ENCODE data around the gene ABCG1. TPM values are rescaled to one million over a fixed set of nuclear protein-coding genes. Genes with fewer than 3 reads are reported as not detected.

ABCG1 gene
- total and polyA plus RNA-seq, 2 of the 4 experiments (the other 2 are of a cell fraction) = 0.19 to 0.36 TPM

- DNase-seq (no peak), ATAC-seq (ENCODE audit: low read depth) (no peak)
- Histone ChIP-seq H3K4me1 (ENCODE audit: control insufficient read depth, insufficient read depth, low read length) (no peaks in the 10 kb centered on the region; the same call in 1 of the 2 replicates), H3K79me1 (ENCODE audit: low read depth in 1 of 2, low read length in 2 of 2) (no peaks in the 10 kb centered on the region), H2BK20ac (ENCODE audit: low read depth, low read length) (no peak overlapping the region), H3K9me3 (ENCODE audit: control insufficient read depth, insufficient read depth, low read length) (no peaks in the 10 kb centered on the region), H3K4me2 (ENCODE audit: low read depth, low read length) (no peak overlapping the region), H4K8ac (ENCODE audit: low read depth in 2 of 2, low read length in 2 of 2) (no peak overlapping the region), H3K9me1 (ENCODE audit: insufficient read depth, low read length) (no peaks in the 10 kb centered on the region; the same call in 1 of the 2 replicates), H4K20me1 (ENCODE audit: insufficient read depth, low read length) (no peaks in the 10 kb centered on the region), H3K18ac (ENCODE audit: low read depth, low read length) (no peak overlapping the region), H2AK5ac (ENCODE audit: low read depth, low read length) (no peak overlapping the region), H3K23ac (ENCODE audit: low read depth, low read length) (no peak overlapping the region), H2BK120ac (ENCODE audit: low read depth, low read length) (no peak overlapping the region), H3K27me3 (ENCODE audit: control insufficient read depth, insufficient read depth, low read length) (peaks cover 74% of the 10 kb centered on the region; the same call in 1 of the 2 replicates), H3K36me3 (ENCODE audit: control insufficient read depth, insufficient read depth, low read length) (no peaks in the 10 kb centered on the region), H4K5ac (ENCODE audit: low read depth, low read length) (no peak overlapping the region), H2AFZ (replicated peaks; ENCODE audit: low read length, poor library complexity) (peak overlapping the region; percentile 8), H2BK5ac (ENCODE audit: low read depth, low read length, poor library complexity, severe bottlenecking) (no peak overlapping the region), H4K91ac (ENCODE audit: insufficient read depth, low read depth, low read length) (no peak overlapping the region), H3K56ac (ENCODE audit: extremely low read depth, insufficient read depth, low read length) (no peak overlapping the region), H2BK15ac (ENCODE audit: low read depth, low read length) (no peak overlapping the region), H3K14ac (replicated peaks; ENCODE audit: low read depth, low read length) (no peak overlapping the region), H3K4me3 (ENCODE audit: insufficient read depth, low read depth, low read length) (no peak overlapping the region), H3K27ac (ENCODE audit: insufficient read depth, low read length) (no peak overlapping the region), H3K4ac (ENCODE audit: low read depth, low read length) (no peak overlapping the region), H2AK9ac (replicated peaks; ENCODE audit: low read depth, low read length, poor library complexity) (no peak overlapping the region), H3K9ac (ENCODE audit: low read depth, low read length) (no peak overlapping the region)
- BruUV-seq (replicated peaks) = no TSS peak
- ChIA-PET POLR2A (ENCODE audit: unreplicated experiment) (no interaction called here), CTCF (interaction anchor here (0.9 to 1.9 kb wide), 2 partner anchors 15 to 273 kb away, joined by 3 to 4 read pairs; no protein-coding TSS in a partner anchor)
- in situ Hi-C loops (cut with MboI; ENCODE audit: low sequenced_read_pairs) (no loop called here), intact Hi-C loops (cut with micrococcal nuclease) (no loop called here), dilution Hi-C loops (cut with HindIII; ENCODE audit: low sequenced_read_pairs, unreplicated experiment) (no loop called here)
- TF ChIP-seq MXI1 (IDR thresholded peaks at IDR 0.05; ENCODE audit: borderline replicate concordance, low read depth, low read length) (no peak), CTCF (conservative IDR thresholded peaks at IDR 0.05; ENCODE audit: low read depth, low read length) (no peak), MAZ (IDR thresholded peaks at IDR 0.05; ENCODE audit: borderline replicate concordance, low read depth, low read length) (no peak), RFX5 (IDR thresholded peaks at IDR 0.05; ENCODE audit: low read depth, low read length) (no peak), ELK1 (IDR thresholded peaks at IDR 0.05; ENCODE audit: borderline replicate concordance, low read depth, low read length) (no peak), CHD1 (IDR thresholded peaks at IDR 0.05; ENCODE audit: low read depth, low read length) (no peak), POLR2A (IDR thresholded peaks at IDR 0.05; ENCODE audit: low read depth, low read length) (no peak), FOS (IDR thresholded peaks at IDR 0.05; ENCODE audit: low read depth, low read length) (no peak), CEBPB (IDR thresholded peaks at IDR 0.05; ENCODE audit: low read depth, low read length) (no peak), USF2 (IDR thresholded peaks at IDR 0.05; ENCODE audit: low read depth, low read length) (no peak), RAD21 (IDR thresholded peaks at IDR 0.05; ENCODE audit: low read length) (no peak), MAFK (IDR thresholded peaks at IDR 0.05; ENCODE audit: low read depth, low read length) (no peak)
- 78% methylated on average over 6 of the region's 12 CpGs; no CpG with 5 or more reads in 1 of the 2 experiments for WGBS, 2 experiments (ENCODE audit: extremely low coverage in 2 of 2, insufficient read length in 1 of 2)
Measured at GRCh38 chr21:42310411-42311001, 91.6 kb downstream of the ABCG1 start.
